ENCODE data around the gene BCAS1. TPM values are rescaled to one million over a fixed set of nuclear protein-coding genes. Genes with fewer than 3 reads are reported as not detected.

BCAS1 gene
- total and polyA plus RNA-seq, 10 donors = 0.23 to 1.3 (median 0.55) TPM; not detected in 2

DNA sequence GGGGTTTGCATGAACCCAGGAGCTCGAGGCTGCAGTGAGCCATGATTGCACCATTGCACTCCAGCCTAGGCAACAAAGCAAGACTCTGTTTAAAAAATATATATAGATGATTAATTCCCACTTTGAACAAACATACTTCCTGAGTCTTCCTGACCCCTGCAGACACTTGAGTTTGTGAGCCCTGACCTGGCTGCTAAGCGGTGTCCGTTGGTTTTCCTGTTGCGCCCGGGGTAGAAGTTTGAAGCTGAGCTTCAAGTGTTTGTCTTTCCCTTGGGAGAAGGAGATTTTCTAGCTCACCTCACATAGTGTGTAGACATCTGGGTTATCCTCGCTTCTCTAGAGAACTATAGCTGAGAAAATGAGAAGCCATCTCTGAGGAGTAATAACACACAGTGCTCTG, 11.7 kb upstream of the BCAS1 start:
- Histone ChIP-seq H3K4me3 (no peak overlapping the region), H3K36me3 (no peaks in the 10 kb centered on the region), H3K27ac (no peak overlapping the region), H3K4me1 (peaks cover 0 to 23% (median 10%) of the 10 kb centered on the region in 6 donors), H3K9me3 (no peaks in the 10 kb centered on the region), H3K27me3 (replicated peaks in 1 of 7) (no peaks in the 10 kb centered on the region)
- no peak for DNase-seq
- intact Hi-C loops (cut with DNase I; ENCODE audit: low total_unique reads) = no loop called here
- WGBS, 5 donors = 24 to 36% (median 32%) methylated on average over 6 of the region's 6 CpGs
- no peak for TF ChIP-seq POLR2AphosphoS5 (IDR thresholded peaks at IDR 0.05)

DNA sequence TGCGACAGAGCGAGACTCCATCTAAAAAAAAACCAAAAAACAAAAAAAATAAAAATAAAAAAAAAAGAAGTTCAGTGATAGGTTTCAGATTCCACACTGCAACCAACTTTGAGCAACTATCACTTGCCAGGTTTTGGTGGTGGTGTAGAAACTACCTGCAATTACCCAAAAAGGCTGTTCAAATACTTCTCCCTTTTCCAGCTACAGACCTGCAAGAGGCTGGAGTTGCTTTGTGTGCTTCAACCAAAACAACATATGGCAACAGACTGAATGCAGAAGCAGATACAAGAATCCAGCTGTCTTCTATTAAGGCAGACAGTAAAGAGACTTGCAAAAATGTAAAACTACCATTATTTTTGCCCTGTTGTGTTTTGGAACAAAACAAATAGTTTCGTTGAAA, 9.3 kb upstream of the BCAS1 start:
- peak overlapping the region in 1 of 8 donors; percentile 55 for H3K27ac ChIP-seq
- no peak for DNase-seq
- 40 to 68% (median 62%) methylated on average over 3 of the region's 3 CpGs for WGBS, 5 donors
- TF ChIP-seq, protein P1, sequence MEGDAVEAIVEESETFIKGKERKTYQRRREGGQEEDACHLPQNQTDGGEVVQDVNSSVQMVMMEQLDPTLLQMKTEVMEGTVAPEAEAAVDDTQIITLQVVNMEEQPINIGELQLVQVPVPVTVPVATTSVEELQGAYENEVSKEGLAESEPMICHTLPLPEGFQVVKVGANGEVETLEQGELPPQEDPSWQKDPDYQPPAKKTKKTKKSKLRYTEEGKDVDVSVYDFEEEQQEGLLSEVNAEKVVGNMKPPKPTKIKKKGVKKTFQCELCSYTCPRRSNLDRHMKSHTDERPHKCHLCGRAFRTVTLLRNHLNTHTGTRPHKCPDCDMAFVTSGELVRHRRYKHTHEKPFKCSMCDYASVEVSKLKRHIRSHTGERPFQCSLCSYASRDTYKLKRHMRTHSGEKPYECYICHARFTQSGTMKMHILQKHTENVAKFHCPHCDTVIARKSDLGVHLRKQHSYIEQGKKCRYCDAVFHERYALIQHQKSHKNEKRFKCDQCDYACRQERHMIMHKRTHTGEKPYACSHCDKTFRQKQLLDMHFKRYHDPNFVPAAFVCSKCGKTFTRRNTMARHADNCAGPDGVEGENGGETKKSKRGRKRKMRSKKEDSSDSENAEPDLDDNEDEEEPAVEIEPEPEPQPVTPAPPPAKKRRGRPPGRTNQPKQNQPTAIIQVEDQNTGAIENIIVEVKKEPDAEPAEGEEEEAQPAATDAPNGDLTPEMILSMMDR (IDR thresholded peaks at IDR 0.05 in 8 of 11, conservative IDR thresholded peaks at IDR 0.05 in 3 of 11) = no peak
- no peak for TF ChIP-seq POLR2A (IDR thresholded peaks at IDR 0.05)
- TF ChIP-seq POLR2AphosphoS5 (IDR thresholded peaks at IDR 0.05) = no peak
- H3K4me3 ChIP-seq = no peak overlapping the region
- H3K9me3 ChIP-seq = no peaks in the 10 kb centered on the region
- intact Hi-C loops (cut with DNase I; ENCODE audit: low total_unique reads) = no loop called here
- H3K4me1 ChIP-seq = peaks cover 0 to 23% (median 10%) of the 10 kb centered on the region in 6 donors
- H3K36me3 ChIP-seq = no peaks in the 10 kb centered on the region
- H3K27me3 ChIP-seq (replicated peaks in 1 of 7) = no peaks in the 10 kb centered on the region

DNA sequence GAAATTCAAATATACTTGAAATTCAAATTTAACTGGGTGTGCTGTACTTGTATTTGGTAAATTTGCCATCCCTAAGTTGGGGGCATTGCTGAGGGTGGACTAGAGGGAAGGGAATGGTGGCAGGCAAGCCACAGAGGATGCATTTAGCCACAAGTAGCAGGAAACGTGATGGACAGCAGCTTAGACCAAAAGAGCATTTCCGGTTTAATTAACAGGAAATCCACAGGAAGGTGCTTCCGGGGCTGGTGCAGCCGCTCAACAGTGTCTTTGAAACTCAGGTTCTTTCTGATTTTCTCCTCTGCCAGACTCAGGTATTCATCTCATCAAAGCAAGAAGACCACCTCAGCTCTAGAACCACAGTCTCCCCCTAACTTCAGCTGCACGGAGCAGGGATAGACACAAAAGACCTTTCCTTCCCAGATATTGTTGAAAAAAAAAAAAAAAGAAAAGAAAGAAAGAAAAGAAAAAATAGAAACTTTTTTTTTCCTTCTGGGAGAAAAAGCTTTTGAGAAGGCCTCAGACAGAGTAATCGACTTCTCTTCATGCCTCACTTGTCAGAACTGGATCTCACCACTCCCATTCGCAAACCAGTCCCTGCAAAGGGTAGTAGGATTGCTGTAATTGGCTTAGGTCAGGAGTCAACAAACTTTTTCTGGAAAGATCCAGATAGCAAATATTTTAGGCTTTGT, 8.0 kb upstream of the BCAS1 start:
- no peak for DNase-seq
- peak overlapping the region in 1 of 8 donors; percentile 6 for H3K4me3 ChIP-seq
- intact Hi-C loops (cut with DNase I; ENCODE audit: low total_unique reads) = no loop called here
- 17 to 27% (median 21%) methylated on average over 7 of the region's 7 CpGs for WGBS, 5 donors
- H3K36me3 ChIP-seq = no peaks in the 10 kb centered on the region
- peak overlapping the region in 6 of 8 donors; percentile 1 to 55 (median 46) for H3K27ac ChIP-seq
- H3K27me3 ChIP-seq (replicated peaks in 1 of 7) = no peaks in the 10 kb centered on the region
- H3K9me3 ChIP-seq = no peaks in the 10 kb centered on the region
- TF ChIP-seq POLR2AphosphoS5 (IDR thresholded peaks at IDR 0.05) (peak in 1 of 3 donors; percentile 10), POLR2A (IDR thresholded peaks at IDR 0.05) (no peak)
- TF ChIP-seq, protein P1 (IDR thresholded peaks at IDR 0.05 in 8 of 11, conservative IDR thresholded peaks at IDR 0.05 in 3 of 11) = no peak
- peaks cover 0 to 23% (median 10%) of the 10 kb centered on the region in 6 donors for H3K4me1 ChIP-seq

DNA sequence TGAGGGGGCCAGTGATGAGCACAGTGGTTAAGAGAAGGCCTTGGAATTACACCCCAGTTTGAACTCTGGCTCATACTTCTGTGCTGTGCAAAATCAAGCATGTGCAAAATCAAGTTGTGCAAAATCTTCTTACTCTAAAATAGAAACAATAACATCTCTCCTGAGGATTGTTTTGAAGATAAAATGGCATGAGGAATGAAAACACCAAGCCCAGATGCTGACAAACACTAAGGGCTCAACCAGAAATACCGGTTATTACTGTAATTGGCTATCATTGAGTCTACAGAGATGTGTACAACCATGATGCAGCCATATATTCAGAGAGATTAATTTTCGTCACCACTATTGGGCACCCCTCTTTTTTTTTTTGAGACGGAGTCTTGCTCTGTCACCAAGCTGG, 5.9 kb upstream of the BCAS1 start:
- Histone ChIP-seq H3K4me1 (peaks cover 0 to 23% (median 10%) of the 10 kb centered on the region in 6 donors), H3K4me3 (no peak overlapping the region), H3K9me3 (no peaks in the 10 kb centered on the region), H3K27me3 (replicated peaks in 1 of 7) (no peaks in the 10 kb centered on the region), H3K36me3 (no peaks in the 10 kb centered on the region), H3K27ac (no peak overlapping the region)
- 88 to 95% (median 94%) methylated on average over 3 of the region's 3 CpGs for WGBS, 5 donors
- intact Hi-C loops (cut with DNase I; ENCODE audit: low total_unique reads) = no loop called here
- TF ChIP-seq POLR2AphosphoS5 (IDR thresholded peaks at IDR 0.05) = no peak
- TF ChIP-seq POLR2A (IDR thresholded peaks at IDR 0.05) = no peak
- DNase-seq = no peak

DNA sequence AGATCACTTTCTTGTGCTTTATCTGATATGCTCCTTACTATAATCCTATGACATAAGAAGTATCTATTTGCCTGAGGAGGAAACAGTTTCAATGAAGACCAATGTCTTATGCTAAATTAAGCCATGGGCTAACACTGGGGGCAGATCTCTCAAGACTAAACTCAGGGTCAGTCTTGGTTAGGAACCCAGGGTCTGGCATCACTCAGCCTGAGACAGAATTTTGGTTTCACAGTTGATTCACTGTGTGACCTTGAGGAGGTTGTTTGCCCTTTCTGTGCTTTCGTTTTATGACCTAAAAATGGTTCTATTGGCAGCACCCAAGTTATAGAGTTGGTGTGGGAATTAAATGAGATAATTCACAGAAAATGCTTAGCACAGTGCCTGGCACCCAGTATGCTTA, 4.9 kb upstream of the BCAS1 start:
- intact Hi-C loops (cut with DNase I; ENCODE audit: low total_unique reads) = no loop called here
- WGBS, 5 donors = 51 to 74% (median 64%) methylated on average over 1 of the region's 1 CpG
- no peak for TF ChIP-seq POLR2A (IDR thresholded peaks at IDR 0.05)
- TF ChIP-seq POLR2AphosphoS5 (IDR thresholded peaks at IDR 0.05) = no peak
- TF ChIP-seq, protein P1 (IDR thresholded peaks at IDR 0.05 in 8 of 11, conservative IDR thresholded peaks at IDR 0.05 in 3 of 11) = no peak

More for the DNA sequence above, 4.9 kb upstream of the BCAS1 start:
- H3K9me3 ChIP-seq = no peaks in the 10 kb centered on the region
- H3K27me3 ChIP-seq (replicated peaks in 1 of 7) = no peaks in the 10 kb centered on the region
- H3K4me3 ChIP-seq = no peak overlapping the region
- DNase-seq = no peak
- H3K27ac ChIP-seq = no peak overlapping the region
- peaks cover 0 to 23% (median 10%) of the 10 kb centered on the region in 6 donors for H3K4me1 ChIP-seq
- no peaks in the 10 kb centered on the region for H3K36me3 ChIP-seq
